NCI-H2107 (cell line): Measurements from ENCODE around the gene ARID5B.

Source experiments
- DNase-seq: peaks from one replicate; lab custom pipeline; 2025; lab: John Stamatoyannopoulos, UW

Gene ARID5B

DNA sequence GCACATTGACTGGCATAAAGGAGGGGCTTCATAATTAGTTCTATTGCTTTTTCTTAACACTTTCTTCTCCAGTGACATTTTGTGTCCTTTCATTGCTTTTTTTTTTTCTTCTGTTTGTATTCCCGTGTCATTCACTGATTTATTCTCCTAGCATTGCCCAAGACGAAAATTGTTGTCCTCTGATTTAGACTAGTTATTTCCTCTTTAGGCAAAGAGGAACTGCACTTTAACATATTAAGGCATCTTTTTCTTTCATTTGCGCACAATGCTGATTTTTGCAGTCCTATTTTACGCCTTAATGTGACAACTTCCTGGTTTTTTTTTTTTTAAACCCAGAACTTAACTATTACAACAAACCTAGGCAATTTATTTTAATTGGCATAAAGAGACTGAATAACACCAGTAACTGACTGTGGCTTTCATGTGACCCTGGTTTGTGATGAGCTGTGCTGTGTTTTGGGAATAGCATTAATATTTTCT, 39.7 kb downstream of the ARID5B start:
- no peak for DNase-seq

DNA sequence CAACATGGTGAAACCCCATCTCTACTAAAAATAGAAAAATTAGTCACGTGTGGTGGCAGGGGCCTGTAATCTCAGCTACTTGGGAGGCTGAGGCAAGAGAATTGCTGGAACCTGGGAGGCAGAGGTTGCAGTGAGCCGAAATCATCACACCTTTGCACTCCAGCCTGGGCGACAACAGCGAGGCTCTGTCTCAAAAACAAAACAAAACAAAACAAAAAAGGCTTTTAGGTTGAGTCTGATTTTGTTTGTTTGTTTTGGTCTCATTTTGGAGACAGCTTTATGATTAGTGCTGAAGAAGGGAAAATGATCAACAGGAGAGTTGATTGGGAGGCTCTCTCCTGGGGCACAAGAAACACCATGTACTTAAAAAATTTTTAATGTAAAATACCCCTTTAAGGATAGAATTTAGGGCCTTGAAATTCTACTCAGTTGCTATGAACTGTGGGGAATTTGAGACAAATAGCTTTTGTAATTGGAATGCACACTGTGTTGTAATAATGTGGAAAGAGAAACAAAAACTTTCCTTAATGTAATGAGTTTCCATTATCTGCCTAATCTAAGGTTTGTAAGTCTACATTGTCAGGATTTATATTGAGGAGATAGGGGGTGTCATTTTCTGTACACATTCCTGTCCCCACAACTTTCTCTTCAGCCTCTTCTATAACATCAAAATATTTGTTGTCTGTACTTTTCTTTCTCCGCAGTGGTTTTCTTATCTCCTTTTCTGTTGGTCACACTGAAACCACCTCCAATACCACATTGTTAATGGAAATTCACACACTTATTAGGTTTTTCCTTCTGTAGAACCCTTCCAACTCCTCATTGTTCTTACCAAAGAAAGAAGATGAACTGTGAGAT, 41.3 kb downstream of the ARID5B start:
- DNase-seq, result no peak

DNA sequence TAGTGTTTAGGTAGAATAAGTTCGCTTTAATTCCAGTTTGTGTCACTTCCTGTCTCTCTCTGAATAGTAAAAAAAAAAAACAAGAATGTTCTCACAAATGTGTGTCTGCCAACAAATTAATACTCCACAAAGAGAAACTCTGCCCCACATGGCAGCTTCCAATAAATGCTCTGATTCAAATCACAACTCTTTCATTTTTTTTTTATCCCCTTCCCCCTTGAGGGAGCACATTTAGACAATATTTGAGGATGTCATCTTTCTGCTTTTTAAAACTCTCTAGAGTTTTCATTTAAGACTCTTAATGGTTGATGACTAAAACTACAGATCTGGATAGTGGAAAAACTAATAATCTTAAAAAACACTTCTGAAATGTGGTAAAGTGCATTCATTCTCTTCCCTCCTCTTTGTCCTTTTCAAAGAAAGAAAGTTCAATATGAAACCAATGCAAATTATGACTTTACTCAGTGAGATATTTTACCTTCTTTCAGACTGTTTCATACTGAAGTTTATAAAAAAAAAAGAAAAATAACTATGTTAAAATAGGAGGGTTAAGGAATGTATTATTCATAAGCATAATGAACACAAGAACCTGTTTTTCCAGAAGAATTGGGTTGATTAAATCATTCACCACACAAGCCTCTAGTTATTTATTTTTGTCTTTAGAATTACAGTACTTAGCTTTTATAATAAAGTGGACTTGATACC, 42.3 kb downstream of the ARID5B start:
- no peak for DNase-seq

DNA sequence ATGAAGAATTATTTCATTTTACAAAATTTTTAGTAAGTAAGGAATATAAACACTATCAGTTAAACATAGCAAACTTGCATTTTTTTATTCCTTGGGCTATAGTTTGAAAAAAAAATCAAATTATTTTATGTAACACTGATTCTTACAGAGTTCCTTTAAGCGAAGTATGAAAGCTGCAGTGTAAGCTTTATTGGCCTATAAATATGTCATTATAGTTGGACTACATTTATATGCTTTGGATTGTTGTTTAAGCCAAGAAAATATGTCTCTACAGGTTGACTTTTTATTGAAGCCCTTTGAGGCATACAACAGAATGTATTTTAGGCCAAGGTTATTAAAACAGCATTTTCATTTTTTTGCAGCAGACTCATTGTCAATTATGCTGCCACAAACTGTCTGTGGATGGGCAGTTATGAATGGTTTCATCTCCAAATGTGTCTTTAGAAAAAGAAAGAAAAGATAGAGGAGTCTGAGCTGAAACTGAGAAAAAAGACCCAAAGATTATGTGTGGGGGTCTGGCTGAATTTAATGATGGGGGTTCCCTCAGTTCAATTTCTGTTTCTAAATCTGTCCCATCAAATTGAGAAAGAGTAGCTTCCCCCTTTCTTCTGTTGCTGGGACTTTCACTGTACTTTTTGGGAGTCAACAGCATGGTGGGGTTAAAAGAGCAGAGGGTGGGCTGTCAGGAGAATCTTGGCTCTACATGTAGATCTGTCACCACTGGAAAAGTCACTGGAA, 43.1 kb downstream of the ARID5B start:
- no peak for DNase-seq

DNA sequence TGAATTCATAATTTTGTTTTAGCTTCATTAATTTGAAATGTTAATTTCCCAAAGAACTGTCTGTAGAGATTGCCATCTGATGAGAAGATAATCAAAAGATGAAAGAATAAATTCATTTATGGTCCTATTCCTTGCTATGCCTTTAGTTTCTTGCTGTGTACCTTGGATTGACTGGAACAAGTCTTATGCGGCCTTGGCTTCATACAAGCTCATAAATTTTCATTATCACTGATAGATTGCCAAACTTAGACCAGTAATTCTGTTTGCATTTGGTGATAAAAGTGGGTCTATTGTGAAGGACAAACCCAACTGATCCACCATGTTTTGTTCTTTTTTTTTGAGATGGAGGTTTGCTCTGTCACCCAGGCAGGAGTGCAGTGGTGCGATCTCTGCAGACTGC, 48.2 kb downstream of the ARID5B start:
- no peak for DNase-seq

DNA sequence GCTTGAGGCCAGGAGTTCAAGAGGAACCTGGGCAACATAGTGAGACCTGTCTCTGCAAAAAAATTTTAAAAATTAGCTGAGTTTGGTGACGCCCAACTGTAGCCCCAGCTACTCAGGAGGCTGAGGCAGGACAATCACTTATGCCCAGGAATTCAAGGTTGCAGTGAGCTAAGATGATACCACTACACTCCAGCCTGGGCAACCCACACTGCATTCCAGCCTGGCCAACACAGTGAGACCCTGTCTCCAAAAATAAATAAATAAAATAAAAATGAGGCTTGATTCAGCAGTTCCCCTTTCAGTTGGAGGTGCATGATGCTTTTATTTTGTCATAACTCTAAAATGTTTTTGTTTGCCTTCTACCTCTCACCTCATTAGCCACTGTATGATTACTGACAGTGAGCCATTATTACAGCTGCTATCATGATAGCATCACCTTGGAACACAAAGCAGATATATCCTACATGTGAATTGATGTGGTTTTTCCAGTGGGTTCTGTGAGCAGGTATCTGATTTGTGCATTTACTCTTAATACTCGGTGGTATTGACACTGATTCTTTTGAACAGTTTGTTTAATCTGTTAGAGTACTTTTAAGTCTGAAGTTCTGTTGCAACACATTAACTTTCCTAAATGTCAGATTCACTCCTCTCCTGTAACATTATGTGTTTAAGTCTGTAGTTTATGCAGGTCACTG, 49.1 kb downstream of the ARID5B start:
- no peak for DNase-seq

DNA sequence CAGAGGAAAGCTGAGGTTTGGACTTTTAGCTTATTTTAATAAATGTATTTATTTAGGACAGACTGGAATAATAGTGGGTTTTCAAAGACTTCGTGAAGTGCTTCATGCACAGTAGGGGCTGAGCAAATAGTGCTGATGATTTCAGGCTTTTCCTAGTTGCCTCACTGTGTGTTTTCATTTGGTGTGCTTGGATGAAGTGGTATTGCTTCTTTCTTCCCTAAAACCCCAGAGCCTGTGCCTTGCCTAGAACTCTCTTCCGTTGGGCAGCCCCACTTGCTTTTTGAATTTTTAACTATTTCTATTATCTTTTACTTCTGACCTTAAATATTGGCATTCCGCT, 49.6 kb downstream of the ARID5B start:
- DNase-seq, result no peak

DNA sequence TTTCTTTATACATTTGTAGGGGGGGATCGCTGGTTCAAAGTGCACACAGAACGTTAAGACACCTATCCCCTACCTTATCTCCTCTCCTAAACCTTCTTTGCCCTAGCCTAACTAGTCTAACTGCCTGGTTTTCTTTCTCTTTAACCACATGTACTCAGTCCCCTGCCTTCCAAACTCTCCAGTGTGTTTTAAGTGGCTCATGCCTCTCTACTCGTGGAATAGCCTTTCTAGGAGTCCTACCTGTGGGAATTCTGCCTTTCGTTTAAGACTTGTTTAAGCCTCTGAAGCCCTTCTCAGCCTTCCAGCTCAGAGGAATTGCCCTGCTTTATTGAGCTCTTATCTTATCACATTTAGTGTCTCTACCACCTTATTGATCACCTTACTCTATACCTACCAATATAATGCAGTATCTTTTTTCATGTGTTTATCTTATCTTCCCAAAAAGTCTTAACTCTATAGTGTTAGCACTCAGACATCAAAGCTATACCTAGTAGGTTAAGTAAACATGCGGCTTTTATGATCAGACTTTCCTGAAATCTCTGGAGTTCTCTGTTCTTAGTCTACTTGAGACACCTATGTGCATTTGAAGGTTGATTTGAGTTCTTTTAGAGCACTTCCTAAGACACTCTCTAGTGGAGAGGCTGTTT, 50.7 kb downstream of the ARID5B start:
- no peak for DNase-seq

DNA sequence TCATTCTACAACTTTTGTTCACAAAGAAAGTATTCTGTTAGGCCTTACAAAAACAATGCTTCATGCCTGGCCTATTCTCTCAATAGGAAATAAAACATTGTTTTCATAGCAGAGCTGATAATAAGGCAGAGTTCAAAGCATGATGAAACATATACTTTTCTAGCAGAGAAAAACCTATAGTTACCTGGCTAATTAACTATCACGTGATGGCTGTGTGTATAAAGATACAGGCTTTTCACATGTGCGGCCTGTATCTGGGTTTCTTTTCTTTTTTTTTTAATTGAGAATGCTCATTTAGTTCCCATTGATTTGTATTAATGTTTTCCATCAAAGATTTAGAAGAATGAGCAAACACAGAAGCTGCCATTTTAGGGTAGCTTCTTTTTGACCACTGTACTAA, 51.7 kb downstream of the ARID5B start:
- DNase-seq, result no peak

DNA sequence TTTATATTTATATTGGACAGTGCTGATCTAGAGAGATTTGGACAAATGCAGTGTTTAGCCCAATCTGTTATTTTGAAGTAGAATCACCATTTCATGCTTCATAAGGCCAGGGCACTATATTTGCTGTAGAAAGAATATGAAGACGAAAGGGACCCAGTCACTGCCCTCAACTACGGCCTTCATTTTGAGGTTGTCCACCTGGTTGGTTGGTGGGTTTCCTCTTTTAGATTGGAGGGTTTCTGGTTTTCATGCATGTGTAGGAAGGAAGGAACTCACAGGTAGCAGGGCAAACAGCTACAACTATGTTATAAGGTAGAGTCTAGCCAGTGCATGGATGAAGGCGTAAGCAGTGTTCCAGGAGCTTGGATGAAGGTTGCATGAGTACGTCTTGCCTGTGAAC, 56.3 kb downstream of the ARID5B start:
- DNase-seq, result no peak

DNA sequence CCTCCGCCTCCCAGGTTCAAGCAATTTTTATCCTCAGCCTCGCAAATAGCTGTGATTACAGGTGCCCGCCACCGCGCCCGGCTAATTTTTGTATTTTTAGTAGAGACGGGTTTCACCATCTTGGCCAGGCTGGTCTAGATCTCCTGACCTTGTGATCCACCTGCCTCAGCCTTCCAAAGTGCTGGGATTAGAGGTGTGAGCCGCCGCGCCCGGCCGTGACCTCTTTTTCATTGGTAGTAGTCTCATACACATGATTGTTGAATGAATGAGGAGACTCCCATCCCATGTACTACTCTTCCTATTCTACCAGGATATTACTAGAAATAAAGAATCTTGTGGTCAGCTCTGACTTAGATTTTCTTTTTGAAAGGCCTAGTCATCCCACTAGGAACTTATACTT, 56.8 kb downstream of the ARID5B start:
- no peak for DNase-seq

DNA sequence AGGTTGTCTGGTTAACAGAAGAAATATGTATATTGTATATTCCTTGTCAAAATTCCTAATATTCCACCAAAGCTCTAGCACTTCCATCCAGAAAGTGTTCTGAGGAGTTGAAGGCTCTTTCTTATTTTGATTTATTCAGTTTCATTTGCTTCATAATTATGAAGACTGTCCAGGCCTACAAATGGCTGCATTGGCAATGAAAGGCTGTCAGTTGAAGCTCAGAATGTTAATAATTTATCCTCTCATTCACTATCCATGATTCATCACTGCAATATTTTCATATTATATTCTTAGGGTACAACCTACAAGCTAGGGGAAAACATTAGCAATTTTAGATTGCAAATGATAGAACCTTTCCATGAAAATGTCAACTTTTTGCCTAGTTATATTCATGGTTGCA, 57.3 kb downstream of the ARID5B start:
- no peak for DNase-seq

DNA sequence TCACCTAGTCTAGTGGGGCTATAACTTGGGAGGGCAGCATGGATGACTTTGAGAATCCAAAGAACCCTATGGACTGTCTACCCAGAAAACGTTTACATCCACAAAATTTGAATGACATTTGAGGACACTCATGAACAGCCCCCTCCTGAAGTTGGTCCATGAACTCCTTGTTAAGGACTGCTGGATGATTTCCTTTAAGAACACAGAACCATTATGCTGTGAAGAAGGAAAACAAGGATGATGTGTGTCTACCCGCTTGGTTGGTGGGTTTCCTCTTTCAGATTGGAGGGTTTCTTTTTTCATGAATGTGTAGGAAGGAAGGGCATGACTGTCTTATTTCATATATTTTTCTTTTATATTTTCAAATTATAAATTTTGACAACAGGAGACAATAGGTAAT, 58.3 kb downstream of the ARID5B start:
- DNase-seq, result no peak

DNA sequence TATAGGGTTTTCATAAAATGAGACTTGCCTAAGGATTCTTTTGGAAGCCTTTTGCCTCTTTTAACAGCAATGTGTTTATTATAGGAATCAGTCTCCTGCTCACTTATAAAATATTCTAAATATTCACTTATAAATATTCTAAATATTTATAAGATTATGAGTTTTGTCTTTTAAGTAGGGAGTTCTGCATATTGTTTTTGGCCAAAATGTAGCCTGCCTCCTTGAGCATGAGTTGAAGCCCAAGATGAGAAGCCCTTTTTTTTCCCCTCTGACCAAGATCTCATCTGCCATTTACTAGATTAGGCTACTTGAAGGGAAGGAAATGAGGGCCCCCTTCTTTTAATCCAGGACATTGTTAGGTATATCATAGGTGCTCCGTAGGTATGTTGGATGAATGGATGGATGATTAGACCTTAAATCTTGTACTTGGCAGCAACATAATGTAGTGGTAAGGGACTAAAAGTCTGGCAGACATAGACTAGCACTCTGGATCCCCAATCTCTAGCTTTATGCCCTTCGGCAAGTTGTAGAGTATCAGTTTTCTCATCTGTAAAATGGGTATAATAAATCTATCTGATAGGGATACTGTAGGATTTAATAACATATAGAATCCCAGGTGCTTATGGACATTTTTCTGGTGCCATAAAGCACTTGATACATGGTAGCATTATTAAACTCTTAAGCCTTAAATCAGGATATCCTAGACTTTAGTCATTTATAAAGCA, 59.1 kb downstream of the ARID5B start:
- no peak for DNase-seq

DNA sequence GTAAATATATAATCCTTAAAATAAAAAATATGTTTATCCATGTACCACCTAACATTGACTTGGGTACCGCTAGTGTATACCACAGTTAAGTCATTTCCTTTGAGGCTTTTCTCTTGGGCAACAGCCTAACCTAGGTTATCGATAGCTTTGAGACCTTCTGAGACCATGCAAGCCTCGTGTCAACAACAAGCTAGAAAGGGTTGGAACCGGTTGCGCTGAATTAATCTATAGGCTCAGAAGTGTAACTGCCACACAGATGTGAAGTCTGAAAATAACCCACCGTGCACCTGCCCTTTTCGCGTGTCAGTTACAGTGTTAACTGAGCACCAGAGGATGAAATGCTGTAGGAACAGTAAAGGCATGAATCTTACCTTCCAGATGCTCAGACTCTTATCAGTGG, 59.8 kb downstream of the ARID5B start:
- no peak for DNase-seq

DNA sequence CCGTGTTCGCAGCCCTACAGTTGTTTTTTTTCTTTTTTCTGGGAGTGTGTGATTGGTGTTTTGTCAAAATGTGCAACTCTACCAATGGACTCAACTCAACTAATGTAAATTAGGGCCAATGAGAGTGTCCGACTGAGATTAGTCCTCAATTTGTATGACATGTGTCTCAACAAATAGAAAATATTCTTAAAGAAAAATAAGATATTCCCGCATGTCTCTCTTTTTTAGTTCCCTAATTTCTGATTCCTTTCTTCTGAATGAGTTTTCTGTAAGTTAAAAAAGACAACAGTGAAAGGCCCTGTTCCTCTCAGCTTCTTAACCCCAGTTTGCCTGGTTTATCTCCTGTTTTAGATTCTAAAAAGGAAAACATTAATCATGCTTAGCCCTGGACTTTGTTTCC, 61.5 kb downstream of the ARID5B start:
- DNase-seq, result no peak

DNA sequence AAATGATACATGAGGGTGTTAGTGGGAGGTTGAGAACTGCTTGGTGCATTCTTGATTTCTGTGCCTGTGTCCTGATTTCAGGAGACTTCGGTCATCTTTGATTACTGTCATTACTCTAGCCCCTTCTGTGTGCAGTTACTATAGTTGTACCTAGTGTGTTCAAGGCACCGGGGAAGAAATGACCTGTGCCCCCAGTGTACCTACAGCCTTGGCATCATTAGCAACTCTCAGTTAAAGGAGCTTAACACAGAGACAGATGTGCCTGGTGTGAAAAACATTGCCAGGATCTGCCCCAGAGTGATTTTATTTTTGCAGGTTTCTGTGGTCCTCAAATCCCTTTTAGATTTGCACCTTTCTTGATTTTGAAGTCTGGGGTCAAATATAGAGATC, 62.2 kb downstream of the ARID5B start:
- no peak for DNase-seq

DNA sequence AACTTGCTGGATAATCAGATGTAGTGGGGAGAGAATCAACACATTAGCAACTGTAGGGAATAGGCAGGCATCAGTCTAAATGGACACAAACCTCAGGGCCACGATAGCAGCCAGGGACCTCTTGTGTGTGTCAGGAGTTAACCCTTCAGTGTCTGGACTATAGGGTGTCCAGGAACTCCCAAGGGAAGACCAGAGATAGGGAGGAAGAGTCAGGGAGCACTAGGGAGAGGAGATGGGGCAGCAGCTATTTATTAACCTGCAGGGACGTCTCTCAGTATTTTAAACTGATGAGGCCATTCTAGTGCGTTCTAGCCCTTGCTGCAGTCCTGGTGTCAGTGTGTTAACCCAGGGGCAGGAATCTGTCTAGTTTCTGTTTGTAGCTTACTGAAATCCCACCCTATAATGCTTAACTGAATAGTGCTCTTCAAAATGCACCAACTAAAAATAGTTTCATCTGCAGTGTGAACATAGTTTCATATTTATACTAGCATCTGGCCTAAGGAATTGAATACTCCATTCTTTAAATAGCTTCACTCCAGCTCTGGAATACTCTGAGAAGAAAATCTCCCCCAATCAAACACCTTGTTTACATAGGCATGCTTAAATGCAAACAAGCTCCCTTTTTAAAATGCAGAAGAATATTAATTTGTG, 62.7 kb downstream of the ARID5B start:
- DNase-seq, result no peak

DNA sequence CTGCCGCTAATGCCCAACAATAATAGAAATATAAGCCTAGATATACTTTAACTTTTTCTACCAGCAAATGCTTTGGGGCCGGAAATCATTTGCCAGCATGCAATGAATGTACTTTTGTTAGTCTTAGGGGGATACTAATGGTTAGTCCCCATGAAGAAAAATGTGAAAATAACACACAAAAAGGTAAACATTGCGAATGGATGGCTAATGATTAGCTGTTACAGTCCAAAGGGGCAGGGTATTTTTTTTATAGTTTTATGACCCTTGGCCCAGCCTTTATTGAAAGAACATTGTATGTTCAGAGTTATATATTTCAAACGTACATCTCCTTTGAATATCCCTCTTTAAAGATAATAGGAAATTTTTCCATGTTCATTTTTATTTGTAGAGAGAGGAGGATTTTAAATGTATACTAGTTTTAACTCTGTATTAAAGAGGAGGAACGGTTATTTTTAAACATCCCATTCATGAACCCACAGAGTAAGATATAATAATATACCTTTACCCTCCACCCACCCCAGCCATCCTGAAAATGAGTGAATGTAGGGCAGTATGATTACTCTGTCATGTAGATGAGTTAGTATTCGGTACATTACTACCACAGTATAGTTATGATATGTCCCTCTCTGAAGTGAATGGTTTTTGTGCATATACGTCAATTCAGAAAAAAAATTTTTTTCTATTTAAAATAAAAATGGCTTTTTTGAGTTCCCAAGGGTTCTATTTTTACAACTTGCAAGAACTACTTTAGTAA, 63.6 kb downstream of the ARID5B start:
- DNase-seq, result no peak
